Natural killer cell (primary cell): Measurements from ENCODE around the gene CACNG4. TPM values are rescaled to one million over a fixed set of nuclear protein-coding genes. Genes with fewer than 3 reads are reported as not detected.

Experiments used
- ATAC-seq, 3 donors: fragments of 150-1000 bp in 2 of 3; fragments of 200-7000 bp in 1 of 3; cut with Tn5 transposase; 1 replicate in 1 of 3; 2 replicates in 2 of 3; pipeline ENCODE4 v1.10.0; 2021; ENCODE audit warnings: mild to moderate bottlenecking in 2 of 3, moderate library complexity in 2 of 3
- DNase-seq, 2 donors: peaks; one replicate each; pipeline versions ENCODE4 v3.0.0 to v3.0.0-alpha.2; 2013 to 2021; ENCODE audit warnings: mixed read lengths in 1 of 2
- H3K27ac ChIP-seq: one replicate; pipeline ENCODE4 v1.5.1; 2013; ENCODE audit warnings: mild to moderate bottlenecking, low read length
- H3K27me3 ChIP-seq: one replicate; pipeline ENCODE4 v1.6.1; 2013; ENCODE audit warnings: low read length; ENCODE audit not compliant: control insufficient read depth, insufficient read depth
- H3K36me3 ChIP-seq: one replicate; pipeline ENCODE4 v1.6.1; 2013; ENCODE audit warnings: low read length; ENCODE audit not compliant: control insufficient read depth, insufficient read depth
- H3K4me1 ChIP-seq: one replicate; pipeline ENCODE4 v1.6.1; 2013; ENCODE audit warnings: low read length; ENCODE audit not compliant: control insufficient read depth, insufficient read depth
- H3K4me3 ChIP-seq: one replicate; pipeline ENCODE4 v1.5.1; 2013; ENCODE audit warnings: low read length
- H3K9me3 ChIP-seq: one replicate; pipeline ENCODE4 v1.6.1; 2013; ENCODE audit warnings: low read length; ENCODE audit not compliant: control insufficient read depth, insufficient read depth
- H3K27ac Mint-ChIP-seq, 2 donors: one replicate each; pipeline ENCODE4 v1.8.0; 2022; ENCODE audit warnings: mild to moderate bottlenecking in 2 of 2, mixed read lengths in 2 of 2, moderate library complexity in 1 of 2
- H3K27me3 Mint-ChIP-seq, 2 donors: one replicate each; pipeline ENCODE4 v1.8.0; 2022; ENCODE audit warnings: low read depth in 2 of 2, mixed read lengths in 2 of 2
- H3K36me3 Mint-ChIP-seq: one replicate; pipeline ENCODE4 v1.8.0; 2022; ENCODE audit warnings: mixed read lengths
- H3K4me1 Mint-ChIP-seq, 2 donors: one replicate each; pipeline ENCODE4 v1.8.0; 2022; ENCODE audit warnings: mixed read lengths in 2 of 2
- H3K4me3 Mint-ChIP-seq: one replicate; pipeline ENCODE4 v1.8.0; 2022; ENCODE audit warnings: mild to moderate bottlenecking, moderate library complexity, mixed read lengths
- H3K9me3 Mint-ChIP-seq, 2 donors: one replicate each; pipeline ENCODE4 v1.8.0; 2022; ENCODE audit warnings: mixed read lengths in 2 of 2
- CTCF ChIP-seq: fragments of 200-600 bp; IDR thresholded peaks from one replicate; pipeline ENCODE4 v1.8.0; 2022; ENCODE audit warnings: antibody characterized with exemption
- WGBS: methylation state at CpG from one replicate; pipeline ENCODE4 v1.1.7; 2013; ENCODE audit warnings: missing lambda C conversion rate; ENCODE audit not compliant: insufficient coverage; 5-methylcytosine and 5-hydroxymethylcytosine counted together
- intact Hi-C: fragments of 100-400 bp; cut with micrococcal nuclease; formaldehyde crosslinking; loops from one replicate; pipeline ENCODE4 v1.14.2; 2022
- total RNA-seq, 4 donors: library from RNA; stranded (reverse); fragments of 120-200 nt in 1 of 4; gene quantifications; one replicate each; pipeline versions ENCODE4 v1.2.3 to v1.2.4, GENCODE V29; 2013 to 2022

Gene CACNG4
- total RNA-seq, 3 donors from 2014 or later (not counting 1 experiment from before 2014, with no cell fraction given), result not detected

- Histone ChIP-seq H3K9me3 (no peaks in the 10 kb centered on the region), H3K36me3 (no peaks in the 10 kb centered on the region), H3K4me1 (no peaks in the 10 kb centered on the region), H3K4me3 (no peak overlapping the region), H3K27me3 (peaks cover 2% of the 10 kb centered on the region), H3K27ac (no peak overlapping the region)
- 89% methylated on average over 19 of the region's 19 CpGs for WGBS
- Mint-ChIP-seq H3K4me1 (no peaks in the 10 kb centered on the region), H3K4me3 (no peak overlapping the region), H3K27me3 (peaks cover 13 to 20% of the 10 kb centered on the region in 2 donors), H3K27ac (no peak overlapping the region), H3K36me3 (no peaks in the 10 kb centered on the region), H3K9me3 (no peaks in the 10 kb centered on the region)
- intact Hi-C loops, result no loop called here
- DNase-seq (no peak), ATAC-seq (no peak)
- TF ChIP-seq CTCF, result no peak
Measured at GRCh38 chr17:66978514-66979061, 14.1 kb downstream of the CACNG4 start.

GRCh38 chr17:66980896-66981295 is 16.4 kb downstream of the CACNG4 start:
- WGBS, result 95% methylated on average over 7 of the region's 7 CpGs

GRCh38 chr17:66981983-66982508 is 17.5 kb downstream of the CACNG4 start:
- no peaks in the 10 kb centered on the region for H3K36me3 Mint-ChIP-seq
- Histone ChIP-seq H3K4me1 (no peaks in the 10 kb centered on the region), H3K4me3 (no peak overlapping the region), H3K27ac (no peak overlapping the region), H3K36me3 (no peaks in the 10 kb centered on the region), H3K9me3 (no peaks in the 10 kb centered on the region), H3K27me3 (peaks cover 2% of the 10 kb centered on the region)
- WGBS, result 91% methylated on average over 14 of the region's 14 CpGs
- H3K9me3 Mint-ChIP-seq, result no peaks in the 10 kb centered on the region
- peaks cover 23 to 29% of the 10 kb centered on the region in 2 donors for H3K27me3 Mint-ChIP-seq
- H3K4me1 Mint-ChIP-seq, result no peaks in the 10 kb centered on the region
- DNase-seq (no peak), ATAC-seq (no peak)
- intact Hi-C loops, result no loop called here
- TF ChIP-seq CTCF, result no peak
- no peak overlapping the region for H3K27ac Mint-ChIP-seq
- no peak overlapping the region for H3K4me3 Mint-ChIP-seq

More at GRCh38 chr17:66980896-66981295, 16.4 kb downstream of the CACNG4 start:
- no peak overlapping the region for H3K4me3 Mint-ChIP-seq
- no peaks in the 10 kb centered on the region for H3K9me3 Mint-ChIP-seq
- H3K27ac ChIP-seq, result no peak overlapping the region
- no peaks in the 10 kb centered on the region for H3K4me1 Mint-ChIP-seq
- ATAC-seq (no peak), DNase-seq (no peak)
- no peaks in the 10 kb centered on the region for H3K36me3 ChIP-seq
- no peak overlapping the region for H3K4me3 ChIP-seq
- intact Hi-C loops, result no loop called here
- TF ChIP-seq CTCF, result no peak
- H3K27me3 ChIP-seq, result peaks cover 3% of the 10 kb centered on the region
- no peak overlapping the region for H3K27ac Mint-ChIP-seq
- H3K27me3 Mint-ChIP-seq, result peaks cover 23 to 25% of the 10 kb centered on the region in 2 donors
- H3K36me3 Mint-ChIP-seq, result no peaks in the 10 kb centered on the region
- no peaks in the 10 kb centered on the region for H3K4me1 ChIP-seq
- H3K9me3 ChIP-seq, result no peaks in the 10 kb centered on the region
